IMR-90 (cell line): Measurements from ENCODE around the gene TANGO6. TPM values are rescaled to one million over a fixed set of nuclear protein-coding genes. Genes with fewer than 3 reads are reported as not detected.

Experiments
- ATAC-seq: fragments of 200-7000 bp; cut with Tn5 transposase; 2 replicates; pipeline ENCODE4 v1.9.1; 2020; ENCODE audit warnings: low read depth, mild to moderate bottlenecking, moderate library complexity
- BruUV-seq: library from RNA; stranded (reverse); fragments of 400-500 nt; replicated peaks from 2 replicates; lab custom pipeline; 2021; lab: Mats Ljungman, UMichigan
- CTCF ChIA-PET: fragments of 300-600 bp; formaldehyde crosslinking; extraction: SDS; loops from one replicate; lab custom pipeline; 2021; ENCODE audit warnings: antibody characterized with exemption; lab: Yijun Ruan, JAX
- POLR2A ChIA-PET: fragments of 300-600 bp; sonication (Branson Sonifier 250); formaldehyde crosslinking; loops from one replicate; lab custom pipeline; 2022; ENCODE audit warnings: antibody characterized with exemption; ENCODE audit not compliant: unreplicated experiment; lab: Charles Lee
- DNase-seq: peaks from one replicate; pipeline ENCODE4 v3.0.0; 2013
- H2AFZ ChIP-seq: replicated peaks from 2 replicates; pipeline ENCODE3; 2013; ENCODE audit warnings: low read length, mild to moderate bottlenecking; ENCODE audit not compliant: poor library complexity
- H2AK5ac ChIP-seq: 2 replicates; pipeline ENCODE4 v1.6.1; 2013; ENCODE audit warnings: low read depth, low read length, inconsistent platforms
- H2AK9ac ChIP-seq: replicated peaks from 2 replicates; pipeline ENCODE3; 2013; ENCODE audit warnings: mild to moderate bottlenecking, low read depth, low read length, moderate library complexity; ENCODE audit not compliant: poor library complexity
- H2BK120ac ChIP-seq: 2 replicates; pipeline ENCODE4 v1.6.1; 2013; ENCODE audit warnings: low read depth, low read length, inconsistent platforms
- H2BK15ac ChIP-seq: 3 replicates; pipeline ENCODE4 v1.6.1; 2013; ENCODE audit warnings: low read depth, low read length, inconsistent platforms
- H2BK20ac ChIP-seq: 2 replicates; pipeline ENCODE4 v1.6.1; 2013; ENCODE audit warnings: low read depth, mild to moderate bottlenecking, inconsistent platforms, low read length, moderate library complexity
- H2BK5ac ChIP-seq: 2 replicates; pipeline ENCODE4 v1.6.1; 2013; ENCODE audit warnings: mild to moderate bottlenecking, low read depth, low read length, inconsistent platforms; ENCODE audit not compliant: poor library complexity, severe bottlenecking
- H3K14ac ChIP-seq: replicated peaks from 2 replicates; pipeline ENCODE4 v1.6.1; 2013; ENCODE audit warnings: low read depth, low read length, inconsistent platforms
- H3K18ac ChIP-seq: 2 replicates; pipeline ENCODE4 v1.6.1; 2013; ENCODE audit warnings: low read depth, low read length, control low read depth
- H3K23ac ChIP-seq: 2 replicates; pipeline ENCODE4 v1.6.1; 2013; ENCODE audit warnings: low read depth, low read length, inconsistent platforms
- H3K27ac ChIP-seq: 2 replicates; pipeline ENCODE4 v1.5.1; 2013; ENCODE audit warnings: mild to moderate bottlenecking, control low read depth, low read length; ENCODE audit not compliant: insufficient read depth
- H3K27me3 ChIP-seq: 2 replicates; pipeline ENCODE4 v1.6.1; 2013; ENCODE audit warnings: low read length; ENCODE audit not compliant: control insufficient read depth, insufficient read depth
- H3K36me3 ChIP-seq: 2 replicates; pipeline ENCODE4 v1.6.1; 2013; ENCODE audit warnings: low read length, mixed read lengths; ENCODE audit not compliant: control insufficient read depth, insufficient read depth
- H3K4ac ChIP-seq: 2 replicates; pipeline ENCODE4 v1.6.1; 2013; ENCODE audit warnings: low read depth, low read length, inconsistent platforms
- H3K4me1 ChIP-seq: 2 replicates; pipeline ENCODE4 v1.6.1; 2013; ENCODE audit warnings: low read length, mixed read lengths; ENCODE audit not compliant: control insufficient read depth, insufficient read depth
- H3K4me2 ChIP-seq: 2 replicates; pipeline ENCODE4 v1.6.1; 2013; ENCODE audit warnings: low read depth, mild to moderate bottlenecking, control low read depth, low read length, moderate library complexity
- H3K4me3 ChIP-seq: 2 replicates; pipeline ENCODE4 v1.5.1; 2013; ENCODE audit warnings: low read depth, mild to moderate bottlenecking, control low read depth, low read length, moderate library complexity; ENCODE audit not compliant: insufficient read depth
- H3K56ac ChIP-seq: 2 replicates; pipeline ENCODE4 v1.6.1; 2013; ENCODE audit warnings: low read length, inconsistent platforms; ENCODE audit not compliant: insufficient read depth; ENCODE audit errors: extremely low read depth
- H3K79me1 ChIP-seq, 2 experiments: 2 replicates each; pipeline ENCODE4 v1.6.1; 2013; ENCODE audit warnings: low read length in 2 of 2, inconsistent platforms in 1 of 2, low read depth in 1 of 2
- H3K9ac ChIP-seq: 2 replicates; pipeline ENCODE4 v1.6.1; 2013; ENCODE audit warnings: low read depth, low read length, control low read depth
- H3K9me1 ChIP-seq: 2 replicates; pipeline ENCODE4 v1.6.1; 2013; ENCODE audit warnings: low read length, inconsistent platforms; ENCODE audit not compliant: insufficient read depth
- H3K9me3 ChIP-seq: 2 replicates; pipeline ENCODE4 v1.6.1; 2013; ENCODE audit warnings: low read length; ENCODE audit not compliant: control insufficient read depth, insufficient read depth
- H4K20me1 ChIP-seq: 2 replicates; pipeline ENCODE4 v1.6.1; 2013; ENCODE audit warnings: low read length, inconsistent platforms; ENCODE audit not compliant: insufficient read depth
- H4K5ac ChIP-seq: 2 replicates; pipeline ENCODE4 v1.6.1; 2013; ENCODE audit warnings: mild to moderate bottlenecking, low read depth, low read length, control low read depth
- H4K8ac ChIP-seq, 2 experiments: 2 replicates each; pipeline ENCODE4 v1.6.1; 2013; ENCODE audit warnings: low read depth in 2 of 2, low read length in 2 of 2, control low read depth in 1 of 2, inconsistent platforms in 1 of 2
- H4K91ac ChIP-seq: 2 replicates; pipeline ENCODE4 v1.6.1; 2013; ENCODE audit warnings: low read depth, low read length, inconsistent platforms; ENCODE audit not compliant: insufficient read depth
- CHD1 ChIP-seq: IDR thresholded peaks from 2 replicates; pipeline ENCODE4 v1.6.1; 2012; ENCODE audit warnings: low read depth, low read length, improper control_type of control experiment
- CTCF ChIP-seq: conservative IDR thresholded peaks from 2 replicates; pipeline ENCODE4 v1.5.1; 2012; ENCODE audit warnings: mild to moderate bottlenecking, low read depth, low read length, improper control_type of control experiment
- ELK1 ChIP-seq: fragments of 150-350 bp; IDR thresholded peaks from 2 replicates; pipeline ENCODE4 v1.6.1; 2016; ENCODE audit warnings: low read depth, mild to moderate bottlenecking, low read length, moderate library complexity, borderline replicate concordance
- FOS ChIP-seq: fragments of 150-350 bp; IDR thresholded peaks from 2 replicates; pipeline ENCODE4 v1.6.1; 2016; ENCODE audit warnings: low read depth, low read length
- MAFK ChIP-seq: IDR thresholded peaks from 2 replicates; pipeline ENCODE4 v1.6.1; 2012; ENCODE audit warnings: low read depth, low read length, improper control_type of control experiment
- MAZ ChIP-seq: IDR thresholded peaks from 2 replicates; pipeline ENCODE4 v1.6.1; 2012; ENCODE audit warnings: low read depth, mild to moderate bottlenecking, low read length, improper control_type of control experiment, moderate library complexity, borderline replicate concordance
- MXI1 ChIP-seq: IDR thresholded peaks from 2 replicates; pipeline ENCODE4 v1.6.1; 2012; ENCODE audit warnings: low read depth, mild to moderate bottlenecking, low read length, moderate library complexity, borderline replicate concordance
- NFE2L2 ChIP-seq: fragments of 150-350 bp; IDR thresholded peaks from 2 replicates; pipeline ENCODE4 v1.6.1; 2016; ENCODE audit warnings: low read depth, mild to moderate bottlenecking, low read length
- POLR2A ChIP-seq: IDR thresholded peaks from 2 replicates; pipeline ENCODE4 v1.6.1; 2012; ENCODE audit warnings: mild to moderate bottlenecking, low read depth, low read length
- RAD21 ChIP-seq: IDR thresholded peaks from 2 replicates; pipeline ENCODE4 v1.6.1; 2012; ENCODE audit warnings: low read length, improper control_type of control experiment
- RCOR1 ChIP-seq: IDR thresholded peaks from 2 replicates; pipeline ENCODE4 v1.6.1; 2012; ENCODE audit warnings: mild to moderate bottlenecking, low read length, improper control_type of control experiment; ENCODE audit not compliant: insufficient replicate concordance
- SMC3 ChIP-seq: fragments of 150-350 bp; IDR thresholded peaks from 2 replicates; pipeline ENCODE4 v1.6.1; 2016; ENCODE audit warnings: low read depth, mild to moderate bottlenecking, antibody characterized with exemption, low read length, moderate library complexity
- USF2 ChIP-seq: fragments of 150-350 bp; IDR thresholded peaks from 2 replicates; pipeline ENCODE4 v1.6.1; 2017; ENCODE audit warnings: mild to moderate bottlenecking, antibody characterized with exemption, low read length, low read depth
- WGBS, 2 experiments: methylation state at CpG; one replicate each; pipeline versions ENCODE4 v1.1.5 to v1.1.7; 2013; ENCODE audit warnings: missing lambda C conversion rate in 2 of 2; ENCODE audit not compliant: insufficient read length in 1 of 2; ENCODE audit errors: extremely low coverage in 2 of 2; 5-methylcytosine and 5-hydroxymethylcytosine counted together
- dilution Hi-C: fragments of 300-500 bp; cut with HindIII; formaldehyde crosslinking; loops from one replicate; pipeline ENCODE4 v1.14.3; 2018; ENCODE audit warnings: low sequenced_read_pairs; ENCODE audit not compliant: unreplicated experiment
- in situ Hi-C: fragments of 300-500 bp; cut with MboI; formaldehyde crosslinking; loops from 3 replicates; pipeline ENCODE4 v1.14.3; 2019; ENCODE audit warnings: low sequenced_read_pairs, inconsistent platforms, mixed read lengths
- intact Hi-C: fragments of 100-400 bp; cut with micrococcal nuclease; formaldehyde crosslinking; loops from 2 replicates; pipeline ENCODE4 v1.10.0; 2022
- polyA plus RNA-seq, 3 experiments: library from polyadenylated mRNA; depleted of rRNA; stranded (reverse); fragments of >200 nt; gene quantifications; 2 replicates each; pipeline ENCODE4 v1.2.3, GENCODE V29; 2012; ENCODE audit warnings: low replicate concordance in 1 of 3
- total RNA-seq: library from RNA; depleted of rRNA; stranded (reverse); fragments of >200 nt; gene quantifications from 2 replicates; pipeline ENCODE4 v1.2.3, GENCODE V29; 2012

The TANGO6 gene
- total and polyA plus RNA-seq, 2 of the 4 experiments (the other 2 are of a cell fraction) = 6.7 to 22.4 TPM

GRCh38 chr16:68843482-68844210 lies at the start of gene TANGO6 (continued):
- TF ChIP-seq CTCF (peak; percentile 39), MXI1 (peak; percentile 62; the same call in 1 of the 2 replicates)

- Histone ChIP-seq H4K8ac (no peak overlapping the region), H3K4me3 (no peak overlapping the region), H3K27ac (no peak overlapping the region), H2BK120ac (no peak overlapping the region), H3K56ac (no peak overlapping the region), H3K4ac (no peak overlapping the region), H2BK20ac (no peak overlapping the region), H3K18ac (no peak overlapping the region), H4K5ac (no peak overlapping the region), H4K20me1 (no peaks in the 10 kb centered on the region), H2AK5ac (no peak overlapping the region), H3K4me1 (peaks cover 3% of the 10 kb centered on the region), H3K23ac (no peak overlapping the region), H3K9me3 (no peaks in the 10 kb centered on the region), H3K14ac (no peak overlapping the region), H2BK15ac (no peak overlapping the region), H3K36me3 (no peaks in the 10 kb centered on the region), H2AK9ac (no peak overlapping the region), H4K91ac (no peak overlapping the region), H2AFZ (no peak overlapping the region), H3K4me2 (no peak overlapping the region), H3K9ac (no peak overlapping the region), H3K27me3 (peaks cover 6% of the 10 kb centered on the region), H3K79me1 (no peaks in the 10 kb centered on the region), H2BK5ac (no peak overlapping the region), H3K9me1 (no peaks in the 10 kb centered on the region)
- DNase-seq = no peak
- no peak for ATAC-seq
- BruUV-seq = no TSS peak
- dilution Hi-C loops = no loop called here
- in situ Hi-C loops = no loop called here
- WGBS, 2 experiments = no CpG with 5 or more reads among the region's 2 CpGs
- ChIA-PET POLR2A (no interaction called here), CTCF (interaction anchor here (0.6 to 1.1 kb wide), 4 partner anchors 9 to 269 kb away, joined by 3 to 8 read pairs (median 4); no protein-coding TSS in a partner anchor)
- intact Hi-C loops = no loop called here
- TF ChIP-seq NFE2L2 = no peak
- no peak for TF ChIP-seq USF2
- TF ChIP-seq ELK1 = no peak
- TF ChIP-seq RAD21 = no peak
- TF ChIP-seq MAFK = no peak
- TF ChIP-seq FOS = no peak
- TF ChIP-seq RCOR1 = no peak
- TF ChIP-seq SMC3 = no peak
- TF ChIP-seq POLR2A = no peak
- TF ChIP-seq MAZ = no peak
- no peak for TF ChIP-seq CHD1
- no peak for TF ChIP-seq MXI1
Measured at GRCh38 chr16:68798398-68798797, 44.9 kb upstream of the TANGO6 start.
